Liver (tissue), 10 donors: ENCODE results near the gene HSPA1B. TPM values are rescaled to one million over a fixed set of nuclear protein-coding genes. Genes with fewer than 3 reads are reported as not detected.

Experiments used
- DNase-seq: peaks from one replicate; pipeline ENCODE4 v3.0.0-alpha.2; 2017; ENCODE audit warnings: low spot score
- H3K27ac ChIP-seq, 2 donors: one replicate each; pipeline ENCODE4 v1.7.0; 2013; ENCODE audit warnings: inconsistent platforms in 2 of 2, low read length in 2 of 2, control low read depth in 1 of 2, low read depth in 1 of 2, mild to moderate bottlenecking in 1 of 2
- H3K27me3 ChIP-seq, 4 donors: one replicate each; pipeline versions ENCODE4 v1.6.1 to v1.7.0; 2013; ENCODE audit warnings: low read length in 3 of 4, inconsistent platforms in 1 of 4, mild to moderate bottlenecking in 1 of 4, moderate library complexity in 1 of 4; ENCODE audit not compliant: control insufficient read depth in 4 of 4, insufficient read depth in 4 of 4
- H3K36me3 ChIP-seq, 4 donors: one replicate each; pipeline versions ENCODE4 v1.6.1 to v1.7.0; 2013; ENCODE audit warnings: low read length in 3 of 4, mild to moderate bottlenecking in 3 of 4, low read depth in 1 of 4, moderate library complexity in 1 of 4; ENCODE audit not compliant: control insufficient read depth in 4 of 4, insufficient read depth in 3 of 4
- H3K4me1 ChIP-seq, 4 donors: one replicate each; pipeline versions ENCODE4 v1.6.1 to v1.7.0; 2013; ENCODE audit warnings: low read length in 3 of 4, mild to moderate bottlenecking in 3 of 4, moderate library complexity in 1 of 4; ENCODE audit not compliant: control insufficient read depth in 4 of 4, insufficient read depth in 4 of 4
- H3K4me3 ChIP-seq, 3 donors: one replicate each; pipeline versions ENCODE4 v1.6.1 to v1.7.0; 2013; ENCODE audit warnings: low read length in 3 of 3, control low read depth in 1 of 3, low read depth in 1 of 3, mild to moderate bottlenecking in 1 of 3
- H3K9ac ChIP-seq, 2 donors: one replicate each; pipeline ENCODE4 v1.7.0; 2013; ENCODE audit warnings: low read length in 2 of 2, mild to moderate bottlenecking in 2 of 2, moderate library complexity in 2 of 2, control low read depth in 1 of 2, low read depth in 1 of 2
- H3K9me3 ChIP-seq, 4 donors: one replicate each; pipeline versions ENCODE4 v1.6.1 to v1.7.0; 2013; ENCODE audit warnings: low read length in 3 of 4; ENCODE audit not compliant: control insufficient read depth in 4 of 4
- FOXA1 ChIP-seq: IDR thresholded peaks from 2 replicates; pipeline ENCODE4 v1.6.1; 2016; ENCODE audit warnings: antibody characterized with exemption
- GABPA ChIP-seq, 2 donors: IDR thresholded peaks in 1 of 2; conservative IDR thresholded peaks in 1 of 2; 2 replicates each; pipeline ENCODE4 v1.6.1; 2016; ENCODE audit warnings: antibody characterized with exemption in 2 of 2, mild to moderate bottlenecking in 1 of 2, moderate library complexity in 1 of 2
- HNF4G ChIP-seq: IDR thresholded peaks from 2 replicates; pipeline ENCODE4 v1.6.1; 2016; ENCODE audit warnings: antibody characterized with exemption
- JUND ChIP-seq, 2 donors: IDR thresholded peaks; 2 replicates each; pipeline ENCODE4 v1.6.1; 2016; ENCODE audit warnings: antibody characterized with exemption in 2 of 2
- RAD21 ChIP-seq, 2 donors: IDR thresholded peaks; 2 replicates each; pipeline ENCODE4 v1.6.1; 2016; ENCODE audit warnings: antibody characterized with exemption in 2 of 2, mild to moderate bottlenecking in 2 of 2
- SP1 ChIP-seq: IDR thresholded peaks from 2 replicates; pipeline ENCODE4 v1.6.1; 2018; ENCODE audit warnings: antibody characterized with exemption, mild to moderate bottlenecking
- WGBS: extraction: QIAGEN DNeasy Blood & Tissue Kit; methylation state at CpG from one replicate; pipeline ENCODE4 v1.1.7; 2013; 5-methylcytosine and 5-hydroxymethylcytosine counted together
- polyA plus RNA-seq, 2 donors: library from polyadenylated mRNA; stranded (reverse) in 1 of 2; unstranded in 1 of 2; fragments of 200-250 nt in 1 of 2; fragments of >200 nt in 1 of 2; fragmentation: Nextera tagmentation in 1 of 2; extraction: Ambion mirVana in 1 of 2; gene quantifications; one replicate each; pipeline versions ENCODE4 v1.2.1 to v1.2.3, GENCODE V29; 2013 to 2015
- small RNA-seq: library from RNA; depleted of rRNA; stranded (forward); fragments of <200 nt; gene quantifications from one replicate; pipeline ENCODE3, GENCODE V24; 2014
- total RNA-seq, 2 donors: library from RNA; depleted of rRNA; stranded (reverse); fragments of >200 nt; gene quantifications; one replicate each; pipeline ENCODE4 v1.2.3, GENCODE V29; 2014
- TF ChIP-seq, protein P1 (sequence below): IDR thresholded peaks from 2 replicates; pipeline ENCODE4 v1.6.1; 2016; ENCODE audit warnings: antibody characterized with exemption
- TF ChIP-seq, protein P2 (sequence below): IDR thresholded peaks from 2 replicates; pipeline ENCODE4 v1.6.1; 2016; ENCODE audit warnings: antibody characterized with exemption
- donor health status: healthy.
- donor health status: healthy.
- donor health status: healthy.
- donor health status: healthy.
- donor health status: healthy.

The HSPA1B gene
- total and polyA plus RNA-seq, 4 donors = 9.5 to 165 (median 43.9) TPM

- H3K27me3 ChIP-seq = no peaks in the 10 kb centered on the region
- H3K36me3 ChIP-seq = peaks cover 11 to 40% (median 18%) of the 10 kb centered on the region in 4 donors
- H3K9ac ChIP-seq = no peak overlapping the region
- no peaks in the 10 kb centered on the region for H3K4me1 ChIP-seq
- H3K9me3 ChIP-seq = no peaks in the 10 kb centered on the region
- no peak overlapping the region for H3K27ac ChIP-seq
- DNase-seq = no peak
- TF ChIP-seq SP1 (no peak), FOXA1 (no peak), GABPA (IDR thresholded peaks at IDR 0.05 in 1 of 2, conservative IDR thresholded peaks at IDR 0.05 in 1 of 2) (no peak), RAD21 (IDR thresholded peaks at IDR 0.05) (no peak), HNF4G (no peak), JUND (IDR thresholded peaks at IDR 0.05) (no peak)
- TF ChIP-seq, protein P1, sequence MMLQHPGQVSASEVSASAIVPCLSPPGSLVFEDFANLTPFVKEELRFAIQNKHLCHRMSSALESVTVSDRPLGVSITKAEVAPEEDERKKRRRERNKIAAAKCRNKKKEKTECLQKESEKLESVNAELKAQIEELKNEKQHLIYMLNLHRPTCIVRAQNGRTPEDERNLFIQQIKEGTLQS = no peak
- TF ChIP-seq, protein P2, sequence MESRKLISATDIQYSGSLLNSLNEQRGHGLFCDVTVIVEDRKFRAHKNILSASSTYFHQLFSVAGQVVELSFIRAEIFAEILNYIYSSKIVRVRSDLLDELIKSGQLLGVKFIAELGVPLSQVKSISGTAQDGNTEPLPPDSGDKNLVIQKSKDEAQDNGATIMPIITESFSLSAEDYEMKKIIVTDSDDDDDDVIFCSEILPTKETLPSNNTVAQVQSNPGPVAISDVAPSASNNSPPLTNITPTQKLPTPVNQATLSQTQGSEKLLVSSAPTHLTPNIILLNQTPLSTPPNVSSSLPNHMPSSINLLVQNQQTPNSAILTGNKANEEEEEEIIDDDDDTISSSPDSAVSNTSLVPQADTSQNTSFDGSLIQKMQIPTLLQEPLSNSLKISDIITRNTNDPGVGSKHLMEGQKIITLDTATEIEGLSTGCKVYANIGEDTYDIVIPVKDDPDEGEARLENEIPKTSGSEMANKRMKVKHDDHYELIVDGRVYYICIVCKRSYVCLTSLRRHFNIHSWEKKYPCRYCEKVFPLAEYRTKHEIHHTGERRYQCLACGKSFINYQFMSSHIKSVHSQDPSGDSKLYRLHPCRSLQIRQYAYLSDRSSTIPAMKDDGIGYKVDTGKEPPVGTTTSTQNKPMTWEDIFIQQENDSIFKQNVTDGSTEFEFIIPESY = no peak
- H3K4me3 ChIP-seq = no peak overlapping the region
- WGBS = 81% methylated on average over 13 of the region's 13 CpGs
Measured at GRCh38 chr6:31879143-31879542, 51.6 kb downstream of the HSPA1B start.

Small RNAs within 50 kb of the gene (small RNA-seq; reads per million reads assigned to genes)
- gene RF00019 = not detected
- 210 reads per million, percentile 98 among the genes with 10 or more reads in this experiment for gene SNORD48
- gene SNORD52 = not detected

Other genes starting within 250 kb of the HSPA1B start
Only the 30 nearest of the 38 such genes appear.
- gene APOM, start 171.8 kb upstream of the HSPA1B start, total RNA-seq = 100 to 1,000 TPM in 1 of 2 donors, 10 to 100 TPM in 1; 89.8 to 164 TPM
- gene APOM, start 171.8 kb upstream of the HSPA1B start, polyA plus RNA-seq = 100 to 1,000 TPM; 182 to 587 TPM
- 10 to 100 TPM in 1 of 2 donors, 1 to 10 TPM in 1; 8.1 to 10.8 TPM for gene C6orf47, start 167.0 kb upstream of the HSPA1B start, total RNA-seq
- 1 to 10 TPM; 2.0 to 6.7 TPM for gene C6orf47, start 167.0 kb upstream of the HSPA1B start, polyA plus RNA-seq
- gene GPANK1, start 162.7 kb upstream of the HSPA1B start, total RNA-seq = 10 to 100 TPM in 1 of 2 donors, 1 to 10 TPM in 1; 8.7 to 13.9 TPM
- gene GPANK1, start 162.7 kb upstream of the HSPA1B start, polyA plus RNA-seq = 10 to 100 TPM in 1 of 2 donors, 1 to 10 TPM in 1; 7.6 to 13.8 TPM
- gene CSNK2B, start 161.7 kb upstream of the HSPA1B start, total RNA-seq = 10 to 100 TPM; 58.1 to 60.5 TPM
- gene CSNK2B, start 161.7 kb upstream of the HSPA1B start, polyA plus RNA-seq = 100 to 1,000 TPM in 1 of 2 donors, 10 to 100 TPM in 1; 93.5 to 108 TPM
- gene LY6G5B, start 157.8 kb upstream of the HSPA1B start, total RNA-seq = 1 to 10 TPM; 1.4 to 5.9 TPM
- gene LY6G5B, start 157.8 kb upstream of the HSPA1B start, polyA plus RNA-seq = 1 to 10 TPM; 1.2 to 2.8 TPM
- 1 to 10 TPM in 1 of 2 donors, under 1 TPM in 1; 0.59 to 1.1 TPM for gene LY6G5C, start 146.7 kb upstream of the HSPA1B start, total RNA-seq
- gene LY6G5C, start 146.7 kb upstream of the HSPA1B start, polyA plus RNA-seq = 1 to 10 TPM; 1.1 to 2.5 TPM
- gene ABHD16A, start 124.4 kb upstream of the HSPA1B start, total RNA-seq = 10 to 100 TPM; 39.1 to 59.4 TPM
- gene ABHD16A, start 124.4 kb upstream of the HSPA1B start, polyA plus RNA-seq = 10 to 100 TPM; 26.6 to 30.8 TPM
- gene LY6G6F, start 120.9 kb upstream of the HSPA1B start, total RNA-seq = 1 to 10 TPM in 1 of 2 donors, under 1 TPM in 1; 0.08 to 3.2 TPM
- gene LY6G6F, start 120.9 kb upstream of the HSPA1B start, polyA plus RNA-seq = not detected
- not detected for gene LY6G6D, start 112.4 kb upstream of the HSPA1B start, total RNA-seq
- gene LY6G6D, start 112.4 kb upstream of the HSPA1B start, polyA plus RNA-seq = not detected
- not detected for gene LY6G6C, start 106.0 kb upstream of the HSPA1B start, total RNA-seq
- not detected for gene LY6G6C, start 106.0 kb upstream of the HSPA1B start, polyA plus RNA-seq
- gene MPIG6B, start 104.4 kb upstream of the HSPA1B start, total RNA-seq = 10 to 100 TPM in 1 of 2 donors, under 1 TPM in 1; 0.08 to 10.7 TPM
- gene MPIG6B, start 104.4 kb upstream of the HSPA1B start, polyA plus RNA-seq = under 1 TPM; 0.15 to 0.33 TPM
- 10 to 100 TPM; 23.8 to 31.4 TPM for gene DDAH2, start 98.4 kb upstream of the HSPA1B start, total RNA-seq
- 10 to 100 TPM; 19.8 to 22.6 TPM for gene DDAH2, start 98.4 kb upstream of the HSPA1B start, polyA plus RNA-seq
- 100 to 1,000 TPM in 1 of 2 donors, 10 to 100 TPM in 1; 56.5 to 124 TPM for gene CLIC1, start 91.2 kb upstream of the HSPA1B start, total RNA-seq
- gene CLIC1, start 91.2 kb upstream of the HSPA1B start, polyA plus RNA-seq = 10 to 100 TPM; 63.7 to 65.2 TPM
- gene MSH5, start 87.7 kb upstream of the HSPA1B start, total RNA-seq = 1 to 10 TPM; 5.9 to 6.4 TPM
- gene MSH5, start 87.7 kb upstream of the HSPA1B start, polyA plus RNA-seq = 1 to 10 TPM; 1.2 to 2.2 TPM
- 1 to 10 TPM in 1 of 2 donors, under 1 TPM in 1; 0.59 to 2.6 TPM for gene SAPCD1, start 65.1 kb upstream of the HSPA1B start, total RNA-seq
- gene SAPCD1, start 65.1 kb upstream of the HSPA1B start, polyA plus RNA-seq = under 1 TPM in 1 of 2 donors, not detected in 1; 0.68 TPM
- gene VWA7, start 50.4 kb upstream of the HSPA1B start, total RNA-seq = 1 to 10 TPM in 1 of 2 donors, under 1 TPM in 1; 0.17 to 2.0 TPM
- 1 to 10 TPM in 1 of 2 donors, under 1 TPM in 1; 0.81 to 1.0 TPM for gene VWA7, start 50.4 kb upstream of the HSPA1B start, polyA plus RNA-seq
- gene VARS1, start 32.0 kb upstream of the HSPA1B start, total RNA-seq = 10 to 100 TPM; 32.4 to 44.7 TPM
- gene VARS1, start 32.0 kb upstream of the HSPA1B start, polyA plus RNA-seq = 10 to 100 TPM; 17.9 to 32.5 TPM
- gene LSM2, start 20.8 kb upstream of the HSPA1B start, total RNA-seq = 10 to 100 TPM in 1 of 2 donors, 1 to 10 TPM in 1; 7.3 to 18.7 TPM
- 10 to 100 TPM; 14.5 to 16.4 TPM for gene LSM2, start 20.8 kb upstream of the HSPA1B start, polyA plus RNA-seq
- gene HSPA1L, start 12.5 kb upstream of the HSPA1B start, total RNA-seq = under 1 TPM; 0.67 to 0.79 TPM
- gene HSPA1L, start 12.5 kb upstream of the HSPA1B start, polyA plus RNA-seq = under 1 TPM; 0.27 to 0.28 TPM
- gene HSPA1A, start 12.2 kb upstream of the HSPA1B start, total RNA-seq = 100 to 1,000 TPM in 1 of 2 donors, 10 to 100 TPM in 1; 98.5 to 120 TPM
- gene HSPA1A, start 12.2 kb upstream of the HSPA1B start, polyA plus RNA-seq = 10 to 100 TPM; 28.8 to 56.6 TPM
- 10 to 100 TPM; 34.4 to 42.4 TPM for gene NEU1, start 35.1 kb downstream of the HSPA1B start, total RNA-seq
- 10 to 100 TPM; 27.6 to 35.1 TPM for gene NEU1, start 35.1 kb downstream of the HSPA1B start, polyA plus RNA-seq
- 1 to 10 TPM in 1 of 2 donors, under 1 TPM in 1; 0.17 to 2.4 TPM for gene SLC44A4, start 51.3 kb downstream of the HSPA1B start, total RNA-seq
- under 1 TPM in 1 of 2 donors, not detected in 1; 0.13 TPM for gene SLC44A4, start 51.3 kb downstream of the HSPA1B start, polyA plus RNA-seq
- gene EHMT2, start 70.0 kb downstream of the HSPA1B start, total RNA-seq = 10 to 100 TPM; 10.7 to 21.4 TPM
- gene EHMT2, start 70.0 kb downstream of the HSPA1B start, polyA plus RNA-seq = 10 to 100 TPM in 1 of 2 donors, 1 to 10 TPM in 1; 7.9 to 10.5 TPM
- gene ZBTB12, start 74.3 kb downstream of the HSPA1B start, total RNA-seq = 1 to 10 TPM in 1 of 2 donors, under 1 TPM in 1; 0.25 to 2.3 TPM
- under 1 TPM in 1 of 2 donors, not detected in 1; 0.83 TPM for gene ZBTB12, start 74.3 kb downstream of the HSPA1B start, polyA plus RNA-seq
- gene C2, start 100.0 kb downstream of the HSPA1B start, total RNA-seq = 100 to 1,000 TPM; 212 to 354 TPM
- 100 to 1,000 TPM; 441 to 522 TPM for gene C2, start 100.0 kb downstream of the HSPA1B start, polyA plus RNA-seq
- 1,000 to 10,000 TPM; 2,016 to 3,272 TPM for gene CFB, start 118.4 kb downstream of the HSPA1B start, total RNA-seq
- 1,000 to 10,000 TPM; 3,136 to 3,144 TPM for gene CFB, start 118.4 kb downstream of the HSPA1B start, polyA plus RNA-seq
- 10 to 100 TPM; 11.1 to 21.8 TPM for gene NELFE, start 131.2 kb downstream of the HSPA1B start, total RNA-seq
- 10 to 100 TPM; 11.9 to 14.2 TPM for gene NELFE, start 131.2 kb downstream of the HSPA1B start, polyA plus RNA-seq
- gene SKIC2, start 131.4 kb downstream of the HSPA1B start, total RNA-seq = 10 to 100 TPM; 34.7 to 57.6 TPM
- gene SKIC2, start 131.4 kb downstream of the HSPA1B start, polyA plus RNA-seq = 10 to 100 TPM; 26.7 to 34.3 TPM
- 10 to 100 TPM in 1 of 2 donors, 1 to 10 TPM in 1; 4.5 to 11.0 TPM for gene DXO, start 144.4 kb downstream of the HSPA1B start, total RNA-seq
- gene DXO, start 144.4 kb downstream of the HSPA1B start, polyA plus RNA-seq = 1 to 10 TPM; 8.9 to 9.7 TPM
- gene C4A, start 154.3 kb downstream of the HSPA1B start, total RNA-seq = 1,000 to 10,000 TPM in 1 of 2 donors, 100 to 1,000 TPM in 1; 410 to 1,584 TPM
- gene C4A, start 154.3 kb downstream of the HSPA1B start, polyA plus RNA-seq = 1,000 to 10,000 TPM; 1,485 to 2,903 TPM